Endothelial cell of umbilical vein (primary cell): ENCODE results near the gene C4orf54. TPM values are rescaled to one million over a fixed set of nuclear protein-coding genes. Genes with fewer than 3 reads are reported as not detected.

Experiments
- BruUV-seq: library from RNA; stranded (reverse); fragments of 400-500 nt; replicated peaks from 2 replicates; lab custom pipeline; 2021; lab: Mats Ljungman, UMichigan
- CTCF ChIA-PET: fragments of 300-600, 350-600 bp; sonication (Branson Sonifier 250); formaldehyde crosslinking; loops from one replicate; lab custom pipeline; 2021; ENCODE audit warnings: antibody characterized with exemption, inconsistent platforms; lab: Charles Lee
- POLR2A ChIA-PET: fragments of 300-600, 350-600 bp; sonication (Branson Sonifier 250); formaldehyde crosslinking; loops from one replicate; lab custom pipeline; 2021; ENCODE audit warnings: antibody characterized with exemption, inconsistent platforms; lab: Charles Lee
- DNase-seq: peaks from one replicate; pipeline ENCODE4 v3.0.0-alpha.2; 2011; ENCODE audit warnings: low read depth, low spot score
- FAIRE-seq: peaks from 2 replicates; lab custom pipeline; 2011; peaks lifted over from hg19 to GRCh38; lab: Jason Lieb, UNC
- H2AFZ ChIP-seq: 2 replicates; pipeline ENCODE4 v1.6.0; 2012; ENCODE audit warnings: low read depth, low read length, control low read depth, inconsistent platforms
- H3K27ac ChIP-seq: 2 replicates; pipeline ENCODE4 v1.5.1; 2011; ENCODE audit warnings: low read depth, mild to moderate bottlenecking, control low read depth, low read length, moderate library complexity; ENCODE audit not compliant: insufficient read depth
- H3K27me3 ChIP-seq, 2 experiments: 2 replicates each; pipeline versions ENCODE4 v1.6.0 to v1.6.1; 2011; ENCODE audit warnings: low read length in 2 of 2, mixed read lengths in 1 of 2; ENCODE audit not compliant: control insufficient read depth in 2 of 2, insufficient read depth in 2 of 2
- H3K36me3 ChIP-seq, 2 experiments: 2 replicates in 1 of 2; 3 replicates in 1 of 2; pipeline ENCODE4 v1.5.1; 2011; ENCODE audit warnings: low read length in 2 of 2, mild to moderate bottlenecking in 1 of 2, moderate library complexity in 1 of 2; ENCODE audit not compliant: control insufficient read depth in 2 of 2, insufficient read depth in 2 of 2; ENCODE audit errors: extremely low read depth in 1 of 2
- H3K4me1 ChIP-seq: 3 replicates; pipeline ENCODE4 v1.5.1; 2011; ENCODE audit warnings: mild to moderate bottlenecking, low read length; ENCODE audit not compliant: control insufficient read depth, insufficient read depth; ENCODE audit errors: extremely low read depth
- H3K4me2 ChIP-seq: 2 replicates; pipeline ENCODE4 v1.6.1; 2011; ENCODE audit warnings: low read length, control low read depth, mixed read lengths; ENCODE audit not compliant: insufficient read depth
- H3K4me3 ChIP-seq, 3 experiments: fragments of 200-600 bp in 1 of 3; sonication (generic), shearing (Covaris generic) in 1 of 3; replicated peaks in 1 of 3; 2 replicates each; pipeline ENCODE4 v1.5.1; 2011 to 2016; ENCODE audit warnings: control low read depth in 3 of 3, low read length in 3 of 3, mild to moderate bottlenecking in 2 of 3, inconsistent platforms in 1 of 3, low read depth in 1 of 3, moderate library complexity in 1 of 3; ENCODE audit not compliant: insufficient read depth in 1 of 3
- H3K79me2 ChIP-seq: 2 replicates; pipeline ENCODE4 v1.6.0; 2012; ENCODE audit warnings: low read length, inconsistent platforms; ENCODE audit not compliant: control insufficient read depth, insufficient read depth
- H3K9ac ChIP-seq: replicated peaks from 2 replicates; pipeline ENCODE3; 2011; ENCODE audit warnings: low read length, control low read depth; ENCODE audit not compliant: insufficient read depth; ENCODE audit errors: extremely low read depth
- H3K9me1 ChIP-seq: replicated peaks from 3 replicates; pipeline ENCODE4 v1.6.0; 2011; ENCODE audit warnings: mild to moderate bottlenecking, low read length; ENCODE audit not compliant: control insufficient read depth, insufficient read depth; ENCODE audit errors: extremely low read depth
- H3K9me3 ChIP-seq: replicated peaks from 2 replicates; pipeline ENCODE4 v1.5.1; 2012; ENCODE audit warnings: low read length, inconsistent platforms; ENCODE audit not compliant: control insufficient read depth, insufficient read depth
- H4K20me1 ChIP-seq: replicated peaks from 2 replicates; pipeline ENCODE3; 2011; ENCODE audit warnings: mild to moderate bottlenecking, low read length; ENCODE audit not compliant: control insufficient read depth, insufficient read depth; ENCODE audit errors: extremely low read depth
- EZH2 ChIP-seq: IDR thresholded peaks from 2 replicates; pipeline ENCODE4 v1.6.1; 2012; ENCODE audit warnings: borderline replicate concordance, low read depth, mild to moderate bottlenecking, moderate library complexity, low read length, inconsistent platforms; ENCODE audit not compliant: severe bottlenecking
- GATA2 ChIP-seq: IDR thresholded peaks from 2 replicates; pipeline ENCODE4 v1.7.0; 2011; ENCODE audit warnings: low read depth, mild to moderate bottlenecking, moderate library complexity, mixed read lengths, low read length; ENCODE audit not compliant: insufficient read length, insufficient read depth
- JUN ChIP-seq: IDR thresholded peaks from 2 replicates; pipeline ENCODE4 v1.6.1; 2011; ENCODE audit warnings: borderline replicate concordance, low read depth; ENCODE audit not compliant: insufficient read length, insufficient read depth
- MYC ChIP-seq: IDR thresholded peaks from one replicate; pipeline ENCODE4 v1.6.1; 2011; ENCODE audit warnings: mild to moderate bottlenecking, low read depth, low read length
- POLR2A ChIP-seq: IDR thresholded peaks from 2 replicates; pipeline ENCODE4 v1.6.1; 2012; ENCODE audit warnings: low read depth, mild to moderate bottlenecking, control low read depth, low read length
- POLR2AphosphoS5 ChIP-seq: IDR thresholded peaks from 2 replicates; pipeline ENCODE4 v1.6.1; 2012; ENCODE audit warnings: low read depth, mild to moderate bottlenecking, control low read depth, low read length, moderate library complexity; ENCODE audit not compliant: insufficient read depth
- dilution Hi-C: fragments of 300-500 bp; cut with MboI; formaldehyde crosslinking; loops from one replicate; pipeline ENCODE4 v1.15.0; 2019; ENCODE audit warnings: low sequenced_read_pairs; ENCODE audit not compliant: extremely low pct_ligation_motif_present
- intact Hi-C: fragments of 100-400 bp; cut with micrococcal nuclease; formaldehyde crosslinking; loops from one replicate; pipeline ENCODE4 v1.10.0; 2022
- polyA plus RNA-seq, 4 experiments: library from polyadenylated mRNA; depleted of rRNA in 3 of 4; stranded (reverse) in 3 of 4; unstranded in 1 of 4; fragments of >200 nt; gene quantifications; 2 replicates each; pipeline versions ENCODE4 v1.2.1 to v1.2.3, GENCODE V29; 2011 to 2012; ENCODE audit warnings: missing spikeins in 1 of 4
- total RNA-seq: library from RNA; stranded (reverse); gene quantifications from 2 replicates; pipeline ENCODE4 v1.2.3, GENCODE V29; 2021
- TF ChIP-seq, protein P1 (sequence below): IDR thresholded peaks from 2 replicates; pipeline ENCODE4 v1.6.1; 2011; ENCODE audit not compliant: insufficient read depth, insufficient read length
- TF ChIP-seq, protein P2 (sequence below), 2 donors: IDR thresholded peaks; 1 replicate in 1 of 2; 2 replicates in 1 of 2; pipeline ENCODE4 v1.5.1; 2011; ENCODE audit warnings: low read length in 2 of 2, mild to moderate bottlenecking in 2 of 2, moderate library complexity in 2 of 2, control low read depth in 1 of 2, inconsistent platforms in 1 of 2, low read depth in 1 of 2; ENCODE audit not compliant: insufficient read depth in 1 of 2; ENCODE audit errors: extremely low read depth in 1 of 2

C4orf54 gene
- total and polyA plus RNA-seq, 2 donors (not counting 3 experiments of a cell fraction or from before 2014, with no cell fraction given): not detected

DNA sequence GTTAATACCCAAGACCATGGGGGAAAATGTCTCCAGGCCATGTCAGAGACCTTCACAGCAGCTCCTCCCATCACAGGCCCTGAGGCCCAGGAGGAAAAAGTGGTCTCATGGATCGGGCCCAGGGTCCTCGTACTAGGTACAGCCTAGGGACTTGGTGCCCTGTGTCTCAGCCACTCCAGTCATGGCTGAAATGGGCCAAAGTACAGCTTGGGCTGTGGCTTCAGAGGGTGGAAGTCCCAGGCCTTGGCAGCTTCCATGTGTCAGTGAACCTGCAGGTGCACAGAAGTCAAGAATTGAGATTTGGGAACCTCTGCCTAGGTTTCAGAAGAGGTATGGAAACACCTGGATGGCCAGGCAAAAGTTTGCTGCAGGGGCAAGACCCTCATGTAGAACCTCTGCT, 27.6 kb upstream of the C4orf54 start:
- TF ChIP-seq, protein P1, sequence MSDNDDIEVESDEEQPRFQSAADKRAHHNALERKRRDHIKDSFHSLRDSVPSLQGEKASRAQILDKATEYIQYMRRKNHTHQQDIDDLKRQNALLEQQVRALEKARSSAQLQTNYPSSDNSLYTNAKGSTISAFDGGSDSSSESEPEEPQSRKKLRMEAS: no peak
- TF ChIP-seq EZH2 (no peak), POLR2A (no peak), JUN (no peak), MYC (no peak), POLR2AphosphoS5 (no peak), GATA2 (no peak)
- TF ChIP-seq, protein P2, sequence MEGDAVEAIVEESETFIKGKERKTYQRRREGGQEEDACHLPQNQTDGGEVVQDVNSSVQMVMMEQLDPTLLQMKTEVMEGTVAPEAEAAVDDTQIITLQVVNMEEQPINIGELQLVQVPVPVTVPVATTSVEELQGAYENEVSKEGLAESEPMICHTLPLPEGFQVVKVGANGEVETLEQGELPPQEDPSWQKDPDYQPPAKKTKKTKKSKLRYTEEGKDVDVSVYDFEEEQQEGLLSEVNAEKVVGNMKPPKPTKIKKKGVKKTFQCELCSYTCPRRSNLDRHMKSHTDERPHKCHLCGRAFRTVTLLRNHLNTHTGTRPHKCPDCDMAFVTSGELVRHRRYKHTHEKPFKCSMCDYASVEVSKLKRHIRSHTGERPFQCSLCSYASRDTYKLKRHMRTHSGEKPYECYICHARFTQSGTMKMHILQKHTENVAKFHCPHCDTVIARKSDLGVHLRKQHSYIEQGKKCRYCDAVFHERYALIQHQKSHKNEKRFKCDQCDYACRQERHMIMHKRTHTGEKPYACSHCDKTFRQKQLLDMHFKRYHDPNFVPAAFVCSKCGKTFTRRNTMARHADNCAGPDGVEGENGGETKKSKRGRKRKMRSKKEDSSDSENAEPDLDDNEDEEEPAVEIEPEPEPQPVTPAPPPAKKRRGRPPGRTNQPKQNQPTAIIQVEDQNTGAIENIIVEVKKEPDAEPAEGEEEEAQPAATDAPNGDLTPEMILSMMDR (IDR thresholded peaks at IDR 0.05; ENCODE audit: extremely low read depth in 1 of 2, insufficient read depth in 1 of 2, low read depth in 1 of 2, low read length in 2 of 2): no peak
- intact Hi-C loops: no loop called here

More for the DNA sequence above, 27.6 kb upstream of the C4orf54 start:
- H3K9me1 ChIP-seq: no peaks in the 10 kb centered on the region
- H3K4me2 ChIP-seq: no peak overlapping the region
- ChIA-PET POLR2A (no interaction called here), CTCF (no interaction called here)
- H2AFZ ChIP-seq: no peak overlapping the region
- H4K20me1 ChIP-seq: no peaks in the 10 kb centered on the region
- no peaks in the 10 kb centered on the region for H3K9me3 ChIP-seq
- no peaks in the 10 kb centered on the region for H3K27me3 ChIP-seq
- H3K36me3 ChIP-seq: no peaks in the 10 kb centered on the region
- FAIRE-seq (no peak), DNase-seq (no peak)
- H3K79me2 ChIP-seq: no peaks in the 10 kb centered on the region
- H3K4me3 ChIP-seq: no peak overlapping the region
- H3K27ac ChIP-seq: no peak overlapping the region
- BruUV-seq: no TSS peak
- no peaks in the 10 kb centered on the region for H3K4me1 ChIP-seq
- H3K9ac ChIP-seq: no peak overlapping the region
- dilution Hi-C loops: no loop called here
